Measurements from ENCODE around the gene CDS1. TPM values are rescaled to one million over a fixed set of nuclear protein-coding genes. Genes with fewer than 3 reads are reported as not detected.

The CDS1 gene
- total and polyA plus RNA-seq, 2 of the 8 experiments (the other 6 are each of a cell fraction or from before 2014, with no cell fraction given), result 8.7 to 13.9 TPM

- TF ChIP-seq POU5F1 (IDR thresholded peaks at IDR 0.05; ENCODE audit: low read depth, low read length), result no peak
- no peak for TF ChIP-seq SUZ12 (IDR thresholded peaks at IDR 0.05; ENCODE audit: low read length)
- no peak for TF ChIP-seq KDM4A (IDR thresholded peaks at IDR 0.05; ENCODE audit: low read depth, low read length, severe bottlenecking)
Measured at GRCh38 chr4:84648863-84649647, 66.1 kb downstream of the CDS1 start (continued).

All from H1 (cell line).